ENCODE data around the gene U2AF2. TPM values are rescaled to one million over a fixed set of nuclear protein-coding genes. Genes with fewer than 3 reads are reported as not detected.

U2AF2 gene
- total and polyA plus RNA-seq, 2 of the 8 experiments (the other 6 are each of a cell fraction or from before 2014, with no cell fraction given), result 162 to 252 TPM

GRCh38 chr19:55633861-55634260 lies 21.0 kb upstream of the U2AF2 start (continued):
- TF ChIP-seq SAP30 (IDR thresholded peaks at IDR 0.05; ENCODE audit: insufficient read depth, insufficient replicate concordance, low read length), result no peak
- TF ChIP-seq BACH1 (IDR thresholded peaks at IDR 0.05; ENCODE audit: low read length), result no peak
- no peak for TF ChIP-seq EP300 (IDR thresholded peaks at IDR 0.05; ENCODE audit: borderline replicate concordance in 1 of 2, low read depth in 2 of 2, low read length in 2 of 2)
- no peak for TF ChIP-seq BRCA1 (IDR thresholded peaks at IDR 0.05; ENCODE audit: low read depth, low read length)

All from H1 (cell line).